Natural killer cell (primary cell): ENCODE data around the gene CEMIP. TPM values are rescaled to one million over a fixed set of nuclear protein-coding genes. Genes with fewer than 3 reads are reported as not detected.

ENCODE experiments used
- ATAC-seq, 3 donors: fragments of 150-1000 bp in 2 of 3; fragments of 200-7000 bp in 1 of 3; cut with Tn5 transposase; 1 replicate in 1 of 3; 2 replicates in 2 of 3; pipeline ENCODE4 v1.10.0; 2021; ENCODE audit warnings: mild to moderate bottlenecking in 2 of 3, moderate library complexity in 2 of 3
- DNase-seq, 2 donors: peaks; one replicate each; pipeline versions ENCODE4 v3.0.0 to v3.0.0-alpha.2; 2013 to 2021; ENCODE audit warnings: mixed read lengths in 1 of 2
- H3K27ac ChIP-seq: one replicate; pipeline ENCODE4 v1.5.1; 2013; ENCODE audit warnings: mild to moderate bottlenecking, low read length
- H3K27me3 ChIP-seq: one replicate; pipeline ENCODE4 v1.6.1; 2013; ENCODE audit warnings: low read length; ENCODE audit not compliant: control insufficient read depth, insufficient read depth
- H3K36me3 ChIP-seq: one replicate; pipeline ENCODE4 v1.6.1; 2013; ENCODE audit warnings: low read length; ENCODE audit not compliant: control insufficient read depth, insufficient read depth
- H3K4me1 ChIP-seq: one replicate; pipeline ENCODE4 v1.6.1; 2013; ENCODE audit warnings: low read length; ENCODE audit not compliant: control insufficient read depth, insufficient read depth
- H3K4me3 ChIP-seq: one replicate; pipeline ENCODE4 v1.5.1; 2013; ENCODE audit warnings: low read length
- H3K9me3 ChIP-seq: one replicate; pipeline ENCODE4 v1.6.1; 2013; ENCODE audit warnings: low read length; ENCODE audit not compliant: control insufficient read depth, insufficient read depth
- H3K27ac Mint-ChIP-seq, 2 donors: one replicate each; pipeline ENCODE4 v1.8.0; 2022; ENCODE audit warnings: mild to moderate bottlenecking in 2 of 2, mixed read lengths in 2 of 2, moderate library complexity in 1 of 2
- H3K27me3 Mint-ChIP-seq, 2 donors: one replicate each; pipeline ENCODE4 v1.8.0; 2022; ENCODE audit warnings: low read depth in 2 of 2, mixed read lengths in 2 of 2
- H3K36me3 Mint-ChIP-seq: one replicate; pipeline ENCODE4 v1.8.0; 2022; ENCODE audit warnings: mixed read lengths
- H3K4me1 Mint-ChIP-seq, 2 donors: one replicate each; pipeline ENCODE4 v1.8.0; 2022; ENCODE audit warnings: mixed read lengths in 2 of 2
- H3K4me3 Mint-ChIP-seq: one replicate; pipeline ENCODE4 v1.8.0; 2022; ENCODE audit warnings: mild to moderate bottlenecking, moderate library complexity, mixed read lengths
- H3K9me3 Mint-ChIP-seq, 2 donors: one replicate each; pipeline ENCODE4 v1.8.0; 2022; ENCODE audit warnings: mixed read lengths in 2 of 2
- WGBS: methylation state at CpG from one replicate; pipeline ENCODE4 v1.1.7; 2013; ENCODE audit warnings: missing lambda C conversion rate; ENCODE audit not compliant: insufficient coverage; 5-methylcytosine and 5-hydroxymethylcytosine counted together
- intact Hi-C: fragments of 100-400 bp; cut with micrococcal nuclease; formaldehyde crosslinking; loops from one replicate; pipeline ENCODE4 v1.14.2; 2022
- total RNA-seq, 4 donors: library from RNA; stranded (reverse); fragments of 120-200 nt in 1 of 4; gene quantifications; one replicate each; pipeline versions ENCODE4 v1.2.3 to v1.2.4, GENCODE V29; 2013 to 2022
- TF ChIP-seq, protein P1 (sequence below): fragments of 200-600 bp; IDR thresholded peaks from one replicate; pipeline ENCODE4 v1.8.0; 2022; ENCODE audit warnings: antibody characterized with exemption

CEMIP gene
- total RNA-seq, 3 donors from 2014 or later (not counting 1 experiment from before 2014, with no cell fraction given) = 0.07 to 0.82 TPM; not detected in 1

DNA sequence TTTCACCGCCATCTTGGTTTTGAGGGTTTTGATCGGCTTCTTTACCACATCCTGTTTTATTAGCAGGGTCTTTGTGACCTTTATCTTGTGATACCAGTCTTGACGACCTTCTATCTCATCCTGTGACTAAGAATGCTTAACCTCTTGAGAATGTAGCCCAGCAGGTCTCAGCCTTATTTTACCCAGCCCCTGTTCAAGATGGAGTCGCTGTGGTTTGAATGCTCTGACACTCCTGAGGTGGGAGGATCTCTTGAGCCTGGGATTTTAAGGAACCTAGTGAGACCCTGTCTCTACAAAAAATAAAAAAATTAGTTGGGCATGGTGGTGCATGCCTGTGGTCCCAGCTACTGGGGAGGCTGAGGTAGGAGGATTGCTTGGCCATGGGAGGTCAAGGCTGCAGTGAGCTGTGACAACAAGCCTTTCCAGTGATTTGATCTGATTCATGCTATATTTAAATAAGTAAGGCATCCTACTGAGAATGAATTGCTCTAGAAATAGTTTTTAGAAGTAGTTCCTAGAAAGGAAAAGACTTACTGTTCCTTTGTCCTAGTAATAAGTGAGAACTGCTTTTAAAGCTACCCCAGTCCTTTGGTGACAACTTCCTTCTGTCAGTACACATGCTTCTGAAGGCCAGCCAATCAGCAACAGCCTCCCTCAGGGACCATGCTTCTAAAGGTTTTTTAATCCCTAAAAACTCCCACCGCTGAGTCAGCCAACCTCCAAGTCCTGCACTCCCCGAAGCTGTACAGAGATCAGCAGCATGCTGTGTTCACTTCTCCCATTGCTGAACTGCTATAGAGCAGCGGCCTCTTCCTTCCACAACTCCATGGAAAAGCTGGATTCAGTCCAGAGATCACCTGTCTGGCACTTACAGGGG lies 9.1 kb upstream of the CEMIP start:
- no peaks in the 10 kb centered on the region for H3K9me3 Mint-ChIP-seq
- DNase-seq = no peak
- no peaks in the 10 kb centered on the region for H3K4me1 ChIP-seq
- H3K9me3 ChIP-seq = no peaks in the 10 kb centered on the region
- H3K27me3 ChIP-seq = no peaks in the 10 kb centered on the region
- no peaks in the 10 kb centered on the region for H3K36me3 Mint-ChIP-seq
- H3K27ac ChIP-seq = no peak overlapping the region
- peaks cover 8 to 12% of the 10 kb centered on the region in 2 donors for H3K4me1 Mint-ChIP-seq
- H3K27me3 Mint-ChIP-seq = peaks cover 0 to 3% of the 10 kb centered on the region in 2 donors
- H3K4me3 ChIP-seq = no peak overlapping the region
- no peak for ATAC-seq
- TF ChIP-seq, protein P1, sequence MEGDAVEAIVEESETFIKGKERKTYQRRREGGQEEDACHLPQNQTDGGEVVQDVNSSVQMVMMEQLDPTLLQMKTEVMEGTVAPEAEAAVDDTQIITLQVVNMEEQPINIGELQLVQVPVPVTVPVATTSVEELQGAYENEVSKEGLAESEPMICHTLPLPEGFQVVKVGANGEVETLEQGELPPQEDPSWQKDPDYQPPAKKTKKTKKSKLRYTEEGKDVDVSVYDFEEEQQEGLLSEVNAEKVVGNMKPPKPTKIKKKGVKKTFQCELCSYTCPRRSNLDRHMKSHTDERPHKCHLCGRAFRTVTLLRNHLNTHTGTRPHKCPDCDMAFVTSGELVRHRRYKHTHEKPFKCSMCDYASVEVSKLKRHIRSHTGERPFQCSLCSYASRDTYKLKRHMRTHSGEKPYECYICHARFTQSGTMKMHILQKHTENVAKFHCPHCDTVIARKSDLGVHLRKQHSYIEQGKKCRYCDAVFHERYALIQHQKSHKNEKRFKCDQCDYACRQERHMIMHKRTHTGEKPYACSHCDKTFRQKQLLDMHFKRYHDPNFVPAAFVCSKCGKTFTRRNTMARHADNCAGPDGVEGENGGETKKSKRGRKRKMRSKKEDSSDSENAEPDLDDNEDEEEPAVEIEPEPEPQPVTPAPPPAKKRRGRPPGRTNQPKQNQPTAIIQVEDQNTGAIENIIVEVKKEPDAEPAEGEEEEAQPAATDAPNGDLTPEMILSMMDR = no peak
- WGBS = 75% methylated on average over 7 of the region's 7 CpGs
- intact Hi-C loops = loop anchor here (10.0 kb wide), 1 partner anchor 155 kb away; no protein-coding TSS in a partner anchor
- no peak overlapping the region for H3K27ac Mint-ChIP-seq
- no peaks in the 10 kb centered on the region for H3K36me3 ChIP-seq
- H3K4me3 Mint-ChIP-seq = no peak overlapping the region

DNA sequence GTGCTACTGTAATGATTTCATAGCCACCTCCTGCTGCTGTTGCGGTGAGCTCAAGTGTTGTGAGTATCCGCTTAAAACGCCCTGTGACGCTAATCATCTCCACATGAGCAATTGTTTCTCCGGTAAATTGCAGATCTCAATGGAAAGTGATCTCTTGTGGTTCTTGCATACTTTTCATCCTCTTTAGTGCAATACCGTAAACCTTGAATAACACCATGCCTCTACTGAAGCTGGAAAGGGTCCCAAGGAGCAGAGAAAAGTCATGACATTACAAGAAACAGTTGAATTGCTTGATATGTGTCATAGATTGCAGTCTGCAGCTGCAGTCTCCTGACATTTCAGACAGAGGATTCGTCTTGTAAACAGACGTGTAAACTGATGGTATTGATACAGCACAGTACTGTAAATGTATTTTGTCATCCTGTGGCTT lies 6.0 kb upstream of the CEMIP start:
- no peaks in the 10 kb centered on the region for H3K9me3 Mint-ChIP-seq
- Histone ChIP-seq H3K4me3 (no peak overlapping the region), H3K9me3 (no peaks in the 10 kb centered on the region), H3K4me1 (no peaks in the 10 kb centered on the region), H3K27ac (no peak overlapping the region), H3K36me3 (no peaks in the 10 kb centered on the region), H3K27me3 (no peaks in the 10 kb centered on the region)
- H3K4me1 Mint-ChIP-seq = peaks cover 8 to 12% of the 10 kb centered on the region in 2 donors
- no peaks in the 10 kb centered on the region for H3K36me3 Mint-ChIP-seq
- TF ChIP-seq, protein P1 = no peak
- DNase-seq (no peak), ATAC-seq (no peak)
- peaks cover 0 to 10% of the 10 kb centered on the region in 2 donors for H3K27me3 Mint-ChIP-seq
- H3K27ac Mint-ChIP-seq = no peak overlapping the region
- no peak overlapping the region for H3K4me3 Mint-ChIP-seq
- 91% methylated on average over 8 of the region's 8 CpGs for WGBS
- intact Hi-C loops = loop anchor here (10.0 kb wide), 1 partner anchor 158 kb away; no protein-coding TSS in a partner anchor

DNA sequence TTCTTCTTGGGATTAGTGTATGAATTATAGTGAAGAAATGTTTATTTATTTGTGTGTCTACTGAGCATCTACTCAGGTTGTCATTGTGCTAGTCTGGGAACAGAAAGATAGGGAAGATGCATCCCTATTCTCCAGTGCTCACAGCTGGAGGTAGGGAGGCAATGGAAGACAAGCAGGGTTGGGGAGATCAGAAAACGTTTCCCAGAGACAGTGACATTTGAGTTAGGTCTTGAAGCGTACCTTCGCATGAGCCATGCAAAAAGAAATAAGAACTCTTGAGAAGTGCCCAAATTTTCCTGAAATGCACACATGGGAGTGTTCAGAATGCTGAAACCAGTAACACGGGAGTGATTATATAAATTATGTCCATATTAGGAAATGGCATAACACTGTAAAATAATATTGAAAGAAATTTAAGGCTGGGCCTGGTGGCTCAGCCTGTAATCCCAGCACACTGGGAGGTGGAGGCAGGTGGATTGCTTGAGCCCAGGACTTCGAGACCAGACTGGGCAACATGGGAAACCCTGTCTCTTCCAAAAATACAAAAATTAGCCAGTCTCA lies 5.3 kb upstream of the CEMIP start:
- Histone ChIP-seq H3K36me3 (no peaks in the 10 kb centered on the region), H3K4me3 (no peak overlapping the region), H3K4me1 (no peaks in the 10 kb centered on the region), H3K27ac (no peak overlapping the region), H3K27me3 (peaks cover 4% of the 10 kb centered on the region), H3K9me3 (no peaks in the 10 kb centered on the region)
- 71% methylated on average over 4 of the region's 5 CpGs for WGBS
- Mint-ChIP-seq H3K36me3 (no peaks in the 10 kb centered on the region), H3K27me3 (peaks cover 0 to 14% of the 10 kb centered on the region in 2 donors), H3K27ac (no peak overlapping the region), H3K4me1 (peaks cover 8 to 12% of the 10 kb centered on the region in 2 donors), H3K9me3 (no peaks in the 10 kb centered on the region), H3K4me3 (no peak overlapping the region)
- TF ChIP-seq, protein P1 = no peak
- ATAC-seq = no peak
- no peak for DNase-seq
- intact Hi-C loops = loop anchor here (10.0 kb wide), 1 partner anchor 159 kb away; no protein-coding TSS in a partner anchor
